A549 treated with RU486 at 1 μM for 4 hours (cell line): ENCODE measurements around the gene CDK9. TPM values are rescaled to one million over a fixed set of nuclear protein-coding genes. Genes with fewer than 3 reads are reported as not detected.

Experiments used
- total RNA-seq: library from RNA; stranded (reverse); fragments of 200-300 nt; extraction: Qiagen RNA extraction; gene quantifications from 5 replicates; pipeline ENCODE4 v1.2.3, GENCODE V29; 2022; ENCODE audit warnings: low read depth

The CDK9 gene
- total RNA-seq = 43.9 to 50.4 TPM (median 47.9 TPM) in 5 replicates

DNA sequence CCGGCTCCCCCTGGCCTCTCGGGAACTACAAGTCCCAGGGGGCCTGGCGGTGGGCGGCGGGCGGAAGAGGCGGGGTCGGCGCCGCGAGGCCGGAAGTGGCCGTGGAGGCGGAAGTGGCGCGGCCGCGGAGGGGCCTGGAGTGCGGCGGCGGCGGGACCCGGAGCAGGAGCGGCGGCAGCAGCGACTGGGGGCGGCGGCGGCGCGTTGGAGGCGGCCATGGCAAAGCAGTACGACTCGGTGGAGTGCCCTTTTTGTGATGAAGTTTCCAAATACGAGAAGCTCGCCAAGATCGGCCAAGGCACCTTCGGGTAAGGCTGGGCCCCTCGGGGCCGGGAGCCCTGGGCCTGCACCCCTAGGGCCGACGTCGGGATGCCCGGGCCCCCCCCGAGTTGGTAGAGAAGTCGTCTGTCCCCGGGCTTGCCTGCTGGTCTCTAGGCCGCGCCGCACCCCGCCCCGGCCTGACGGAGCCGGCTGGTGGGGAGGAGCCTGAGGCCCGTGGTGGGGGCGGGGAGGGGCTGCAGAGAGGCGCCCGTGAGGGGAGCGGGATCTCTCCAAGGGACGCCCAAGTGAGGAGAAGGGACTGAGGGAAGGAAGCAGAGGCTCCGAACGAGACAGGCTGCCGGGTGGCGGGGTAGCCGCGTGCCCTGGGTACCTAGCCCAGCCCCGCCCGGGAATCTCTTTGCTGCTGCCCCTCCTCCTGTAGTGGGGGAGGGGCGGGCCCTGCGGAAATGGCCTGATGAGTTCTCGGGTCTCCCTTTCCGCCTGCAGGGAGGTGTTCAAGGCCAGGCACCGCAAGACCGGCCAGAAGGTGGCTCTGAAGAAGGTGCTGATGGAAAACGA, at the start of gene CDK9:
TSS of gene CDK9 (plus strand) at position 102 of the 840 bp plus-strand sequence. CDS start at position 217, 115 bp downstream.

GRCh38 chr9:127778280-127779135, 7.3 kb upstream of the CDK9 start, which contains the start of gene SH2D3C:
SH2D3C (minus strand) TSS chr9:127778666; CDS start chr9:127778627, 39 bp downstream.

GRCh38 chr9:127802576-127803443, 17.0 kb downstream of the CDK9 start, which contains the start of gene FPGS:
FPGS (plus strand) TSS chr9:127802882; CDS start chr9:127802925, 43 bp downstream.

Other genes starting within 250 kb of the CDK9 start
- gene STXBP1, start 173.8 kb upstream of the CDK9 start, total RNA-seq = 14.6 to 18.4 TPM (median 16.5 TPM) in 5 replicates
- gene CFAP157, start 79.0 kb upstream of the CDK9 start, total RNA-seq = 0.05 to 0.08 TPM in 2 of 5 replicates, not detected in the others
- gene PTRH1, start 70.4 kb upstream of the CDK9 start, total RNA-seq = 10.5 to 19.8 TPM (median 16.4 TPM) in 5 replicates
- not detected in 5 replicates for gene TTC16, start 70.0 kb upstream of the CDK9 start, total RNA-seq
- gene TOR2A, start 50.7 kb upstream of the CDK9 start, total RNA-seq = 8.7 to 13.9 TPM (median 11.9 TPM) in 5 replicates
- 0.06 to 0.11 TPM (median 0.07 TPM) in 3 of 5 replicates, not detected in the others for gene SH2D3C, start 7.4 kb upstream of the CDK9 start, total RNA-seq
- 45.7 to 54.1 TPM (median 47.8 TPM) in 5 replicates for gene FPGS, start 16.8 kb downstream of the CDK9 start, total RNA-seq
- gene ENG, start 68.6 kb downstream of the CDK9 start, total RNA-seq = 0.07 to 0.37 TPM (median 0.26 TPM) in 5 replicates
- 41.2 to 86.8 TPM (median 75.7 TPM) in 5 replicates for gene AK1, start 91.6 kb downstream of the CDK9 start, total RNA-seq
- gene ST6GALNAC6, start 113.6 kb downstream of the CDK9 start, total RNA-seq = 22.7 to 27.9 TPM (median 24.1 TPM) in 5 replicates
- gene ST6GALNAC4, start 131.0 kb downstream of the CDK9 start, total RNA-seq = 16.1 to 28.2 TPM (median 22.0 TPM) in 5 replicates
- 0.90 to 2.9 TPM (median 1.1 TPM) in 5 replicates for gene PIP5KL1, start 144.7 kb downstream of the CDK9 start, total RNA-seq
- gene DPM2, start 151.8 kb downstream of the CDK9 start, total RNA-seq = 35.4 to 48.4 TPM (median 47.7 TPM) in 5 replicates
- gene EEIG1, start 195.0 kb downstream of the CDK9 start, total RNA-seq = 61.7 to 84.0 TPM (median 73.6 TPM) in 5 replicates